Urinary bladder (tissue), 4 donors: ENCODE data around the gene HSD17B13. TPM values are rescaled to one million over a fixed set of nuclear protein-coding genes. Genes with fewer than 3 reads are reported as not detected.
A peak's percentile ranks its signal among the peaks of the same experiment; 100 is the strongest.
"Not testable (repeated sequence)": the region's sequence is repeated elsewhere in the genome, so short reads cannot be mapped to it uniquely, and the experiment has no call there.

Experiments
- DNase-seq: peaks from one replicate; pipeline ENCODE4 v3.0.0-alpha.2; 2015; ENCODE audit errors: extremely low spot score
- H3K27ac ChIP-seq: one replicate; pipeline ENCODE4 v1.5.1; 2013; ENCODE audit warnings: low read depth, mild to moderate bottlenecking, moderate library complexity
- H3K36me3 ChIP-seq: one replicate; pipeline ENCODE4 v1.6.1; 2013; ENCODE audit warnings: mild to moderate bottlenecking, moderate library complexity; ENCODE audit not compliant: insufficient read depth
- H3K4me1 ChIP-seq: one replicate; pipeline ENCODE4 v1.6.1; 2013; ENCODE audit warnings: mild to moderate bottlenecking, moderate library complexity; ENCODE audit not compliant: insufficient read depth
- H3K4me3 ChIP-seq: one replicate; pipeline ENCODE4 v1.5.1; 2013; ENCODE audit warnings: low read depth, low read length
- WGBS: extraction: QIAGEN DNeasy Blood & Tissue Kit; methylation state at CpG from one replicate; pipeline ENCODE4 v1.1.7; 2013; 5-methylcytosine and 5-hydroxymethylcytosine counted together
- polyA plus RNA-seq: library from polyadenylated mRNA; stranded (reverse); fragments of 200-250 nt; gene quantifications from one replicate; pipeline ENCODE4 v1.2.3, GENCODE V29; 2013
- total RNA-seq: library from RNA; depleted of rRNA; stranded (reverse); fragments of >200 nt; gene quantifications from one replicate; pipeline ENCODE4 v1.2.3, GENCODE V29; 2014
- donor health status: healthy with polysubstance abuse.
- donor health status: healthy.

Gene HSD17B13
- total and polyA plus RNA-seq, 2 donors: 1.1 to 1.2 TPM

GRCh38 chr4:87309625-87310024 lies 13.1 kb downstream of the HSD17B13 start:
- Histone ChIP-seq H3K4me3 (no peak overlapping the region), H3K27ac (no peak overlapping the region), H3K4me1 (no peaks in the 10 kb centered on the region), H3K36me3 (no peaks in the 10 kb centered on the region)
- 83% methylated on average over 2 of the region's 2 CpGs for WGBS
- DNase-seq: no peak

DNA sequence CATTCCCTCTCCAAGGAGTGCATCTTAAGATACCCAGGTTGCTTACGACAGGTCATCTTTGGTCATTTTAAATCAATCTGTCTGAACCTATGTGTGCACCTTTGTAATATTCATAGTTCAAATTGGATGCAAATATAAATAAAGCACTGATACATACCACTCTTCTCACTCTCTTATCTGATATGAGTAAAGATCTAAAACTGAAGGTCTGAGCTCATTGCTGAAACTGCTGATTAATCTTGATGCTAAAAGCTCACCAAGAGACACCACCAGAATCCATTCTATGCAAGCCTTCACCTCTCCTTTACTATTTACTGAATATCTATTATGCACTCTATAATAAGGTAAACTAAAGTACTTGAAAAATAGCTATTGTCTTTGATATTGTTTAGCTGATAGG lies 16.6 kb downstream of the HSD17B13 start:
- 95% methylated on average over 1 of the region's 1 CpG for WGBS
- H3K4me3 ChIP-seq: no peak overlapping the region
- H3K27ac ChIP-seq: no peak overlapping the region
- DNase-seq: no peak
- no peaks in the 10 kb centered on the region for H3K36me3 ChIP-seq
- no peaks in the 10 kb centered on the region for H3K4me1 ChIP-seq

DNA sequence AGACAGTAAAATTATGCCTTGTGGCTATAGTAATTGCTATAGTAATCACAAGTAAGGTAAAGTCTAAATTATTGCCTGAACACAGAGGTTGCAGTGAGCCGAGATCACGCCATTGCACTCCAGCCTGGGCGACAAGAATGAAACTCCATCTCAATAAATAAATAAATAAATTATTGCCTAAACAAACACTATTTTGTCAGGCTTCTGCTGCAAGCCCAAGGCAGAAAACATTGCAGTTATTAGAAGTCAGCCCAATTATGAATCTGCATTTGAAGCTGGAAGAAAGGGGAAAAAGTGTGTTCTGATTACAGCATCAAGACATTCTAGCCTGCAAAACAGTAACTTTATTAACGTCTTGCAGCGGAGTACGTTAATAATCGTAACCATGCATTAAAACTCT lies 17.1 kb downstream of the HSD17B13 start:
- Histone ChIP-seq H3K4me1 (no peaks in the 10 kb centered on the region), H3K4me3 (no peak overlapping the region), H3K27ac (no peak overlapping the region), H3K36me3 (no peaks in the 10 kb centered on the region)
- 82% methylated on average over 7 of the region's 7 CpGs for WGBS
- no peak for DNase-seq

- H3K27ac ChIP-seq: no peak overlapping the region
- no peaks in the 10 kb centered on the region for H3K4me1 ChIP-seq
- H3K4me3 ChIP-seq: no peak overlapping the region
- WGBS: 69% methylated on average over 10 of the region's 10 CpGs
- H3K36me3 ChIP-seq: no peaks in the 10 kb centered on the region
- peak; percentile 55 for DNase-seq
Observed at GRCh38 chr4:87304745-87305432, 17.8 kb downstream of the HSD17B13 start.

- H3K36me3 ChIP-seq: no peaks in the 10 kb centered on the region
- H3K4me3 ChIP-seq: no peak overlapping the region
- DNase-seq: no peak
- no peak overlapping the region for H3K27ac ChIP-seq
- H3K4me1 ChIP-seq: no peaks in the 10 kb centered on the region
- 73% methylated on average over 4 of the region's 4 CpGs for WGBS
Observed at GRCh38 chr4:87299898-87300297, 22.8 kb downstream of the HSD17B13 start.

GRCh38 chr4:87298362-87298761 lies 24.3 kb downstream of the HSD17B13 start:
- Histone ChIP-seq H3K4me1 (no peaks in the 10 kb centered on the region), H3K27ac (no peak overlapping the region), H3K4me3 (no peak overlapping the region), H3K36me3 (no peaks in the 10 kb centered on the region)
- WGBS: 43% methylated on average over 2 of the region's 2 CpGs
- no peak for DNase-seq

GRCh38 chr4:87294911-87295310 lies 27.8 kb downstream of the HSD17B13 start:
- H3K4me3 ChIP-seq, H3K4me1 ChIP-seq, H3K36me3 ChIP-seq, DNase-seq, H3K27ac ChIP-seq: not testable (repeated sequence)
- 75% methylated on average over 11 of the region's 11 CpGs for WGBS

DNA sequence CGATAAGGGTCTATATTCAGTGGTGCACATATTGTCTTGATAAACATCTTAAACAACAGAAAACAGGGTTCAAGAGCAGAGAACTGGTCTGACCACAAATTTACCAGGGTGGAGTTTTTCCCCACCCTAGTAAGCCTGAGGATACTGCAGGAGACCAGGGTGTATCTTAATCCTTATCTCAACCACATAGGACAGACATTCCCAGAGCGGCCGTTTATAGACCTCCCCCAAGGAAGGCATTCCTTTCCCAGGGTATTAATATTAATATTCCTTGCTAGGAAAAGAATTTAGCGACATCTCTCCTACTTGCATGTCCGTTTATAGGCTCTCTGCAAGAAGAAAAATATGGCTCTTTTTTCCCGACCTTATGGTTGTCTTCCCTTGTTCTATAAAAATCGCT lies 28.8 kb downstream of the HSD17B13 start:
- H3K4me3 ChIP-seq, H3K27ac ChIP-seq, DNase-seq, H3K4me1 ChIP-seq, H3K36me3 ChIP-seq: not testable (repeated sequence)
- 96% methylated on average over 7 of the region's 7 CpGs for WGBS

- WGBS: 98% methylated on average over 1 of the region's 1 CpG
- H3K27ac ChIP-seq: no peak overlapping the region
- DNase-seq: no peak
- no peak overlapping the region for H3K4me3 ChIP-seq
- H3K36me3 ChIP-seq: no peaks in the 10 kb centered on the region
- H3K4me1 ChIP-seq: no peaks in the 10 kb centered on the region
Observed at GRCh38 chr4:87286970-87287369, 35.7 kb downstream of the HSD17B13 start.

DNA sequence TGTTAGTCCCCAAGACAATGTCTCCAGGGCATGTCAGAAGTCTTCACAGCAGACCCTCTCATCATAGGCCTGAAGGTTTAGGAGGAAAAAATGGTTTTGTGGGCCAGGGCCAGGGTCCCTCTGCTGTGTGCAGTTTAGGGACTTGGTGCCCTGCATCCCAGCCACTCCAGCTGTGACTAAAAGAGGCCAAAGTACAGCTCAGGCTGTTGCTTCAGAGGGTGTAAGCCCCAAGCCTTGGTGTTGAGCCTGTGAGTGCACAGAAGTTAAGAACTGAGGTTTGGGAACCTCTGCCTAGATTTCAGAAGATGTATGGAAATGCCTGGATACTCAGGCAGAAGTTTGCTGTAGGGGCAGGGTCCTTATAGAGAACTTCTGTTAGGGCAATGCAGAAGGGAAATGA lies 38.4 kb downstream of the HSD17B13 start:
- DNase-seq, H3K36me3 ChIP-seq, H3K4me1 ChIP-seq, H3K4me3 ChIP-seq, H3K27ac ChIP-seq: not testable (repeated sequence)

- Histone ChIP-seq H3K4me1 (no peaks in the 10 kb centered on the region), H3K4me3 (no peak overlapping the region), H3K27ac (no peak overlapping the region), H3K36me3 (no peaks in the 10 kb centered on the region)
- no peak for DNase-seq
- WGBS: 74% methylated on average over 3 of the region's 3 CpGs
Observed at GRCh38 chr4:87283151-87283550, 39.5 kb downstream of the HSD17B13 start.

- 84% methylated on average over 1 of the region's 1 CpG for WGBS
Observed at GRCh38 chr4:87281603-87282002, 41.1 kb downstream of the HSD17B13 start.

GRCh38 chr4:87278335-87278794 lies 44.3 kb downstream of the HSD17B13 start:
- H3K4me3 ChIP-seq: no peak overlapping the region
- WGBS: 84% methylated on average over 3 of the region's 3 CpGs
- DNase-seq: no peak

More at GRCh38 chr4:87281603-87282002, 41.1 kb downstream of the HSD17B13 start:
- Histone ChIP-seq H3K4me3 (no peak overlapping the region), H3K4me1 (no peaks in the 10 kb centered on the region), H3K27ac (no peak overlapping the region), H3K36me3 (no peaks in the 10 kb centered on the region)
- no peak for DNase-seq

DNA sequence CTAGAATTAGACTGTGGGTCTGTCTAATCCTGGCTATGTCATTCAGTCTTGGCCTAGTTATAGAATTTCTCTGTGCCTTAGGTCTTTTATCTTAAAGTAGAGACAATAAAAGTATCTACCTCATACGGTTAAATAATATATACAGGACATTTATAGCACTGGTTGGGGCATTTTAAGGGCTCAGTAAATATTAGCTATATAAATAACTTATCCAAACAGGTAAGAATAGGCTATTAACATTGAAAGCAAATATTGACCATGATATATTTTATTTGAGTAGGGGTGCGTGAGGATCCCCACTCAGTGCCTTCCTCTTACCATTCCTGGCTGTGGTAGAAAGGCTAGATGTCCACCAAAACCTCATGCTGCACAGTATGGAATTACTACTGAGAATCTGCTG lies 47.4 kb downstream of the HSD17B13 start:
- DNase-seq: no peak
- H3K27ac ChIP-seq: no peak overlapping the region
- H3K36me3 ChIP-seq: no peaks in the 10 kb centered on the region
- H3K4me3 ChIP-seq: no peak overlapping the region
- H3K4me1 ChIP-seq: no peaks in the 10 kb centered on the region
- WGBS: 81% methylated on average over 2 of the region's 2 CpGs

More at GRCh38 chr4:87278335-87278794, 44.3 kb downstream of the HSD17B13 start:
- no peak overlapping the region for H3K27ac ChIP-seq
- H3K4me1 ChIP-seq: no peaks in the 10 kb centered on the region
- no peaks in the 10 kb centered on the region for H3K36me3 ChIP-seq

- DNase-seq: no peak
- H3K4me3 ChIP-seq: no peak overlapping the region
- no peaks in the 10 kb centered on the region for H3K36me3 ChIP-seq
- H3K4me1 ChIP-seq: no peaks in the 10 kb centered on the region
- no peak overlapping the region for H3K27ac ChIP-seq
Observed at GRCh38 chr4:87274803-87275202, 47.9 kb downstream of the HSD17B13 start.
